ENCODE results near the gene EFNA2.
A peak's percentile ranks its signal among the peaks of the same experiment; 100 is the strongest.
"Not testable (repeated sequence)": the region's sequence is repeated elsewhere in the genome, so short reads cannot be mapped to it uniquely, and the experiment has no call there.

EFNA2 gene

DNA sequence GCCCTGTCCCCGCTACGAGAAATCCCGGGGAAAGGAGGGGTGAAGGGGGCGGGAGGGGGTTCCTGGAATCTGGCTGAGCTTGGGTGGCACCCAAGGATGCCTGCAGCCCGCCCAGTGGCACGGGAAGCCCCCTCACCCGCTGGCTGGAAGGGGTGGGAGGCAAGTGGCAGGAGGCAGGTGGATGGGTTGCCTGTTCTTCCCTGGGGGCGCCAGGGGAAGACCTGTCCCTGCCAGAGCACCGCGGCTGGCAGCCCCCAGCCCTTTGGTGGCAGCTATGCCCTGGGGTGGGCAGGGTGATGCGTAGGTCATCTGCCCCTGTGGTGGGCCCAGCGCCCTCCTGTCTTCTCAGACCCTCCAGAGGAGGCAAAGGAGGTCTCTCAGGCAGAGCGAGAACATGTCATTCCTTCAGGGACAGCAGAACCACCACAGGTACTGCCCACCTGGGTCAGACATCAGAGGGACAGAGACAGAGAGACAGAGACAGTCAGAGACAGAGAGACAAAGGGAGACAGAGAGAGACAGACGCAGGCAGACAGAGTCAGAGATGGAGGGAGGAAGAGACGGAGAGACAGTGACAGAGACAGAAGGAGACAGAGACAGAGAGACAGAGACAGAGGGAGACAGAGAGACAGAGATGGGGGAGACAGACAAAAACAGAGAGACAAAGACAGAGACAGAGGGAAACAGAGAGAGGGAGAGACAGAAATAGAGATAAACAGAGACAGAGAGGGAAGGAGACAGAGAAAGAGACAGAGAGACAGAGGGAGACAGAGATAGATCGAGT is 36.7 kb downstream of the EFNA2 start:
- DNase-seq = no peak

DNA sequence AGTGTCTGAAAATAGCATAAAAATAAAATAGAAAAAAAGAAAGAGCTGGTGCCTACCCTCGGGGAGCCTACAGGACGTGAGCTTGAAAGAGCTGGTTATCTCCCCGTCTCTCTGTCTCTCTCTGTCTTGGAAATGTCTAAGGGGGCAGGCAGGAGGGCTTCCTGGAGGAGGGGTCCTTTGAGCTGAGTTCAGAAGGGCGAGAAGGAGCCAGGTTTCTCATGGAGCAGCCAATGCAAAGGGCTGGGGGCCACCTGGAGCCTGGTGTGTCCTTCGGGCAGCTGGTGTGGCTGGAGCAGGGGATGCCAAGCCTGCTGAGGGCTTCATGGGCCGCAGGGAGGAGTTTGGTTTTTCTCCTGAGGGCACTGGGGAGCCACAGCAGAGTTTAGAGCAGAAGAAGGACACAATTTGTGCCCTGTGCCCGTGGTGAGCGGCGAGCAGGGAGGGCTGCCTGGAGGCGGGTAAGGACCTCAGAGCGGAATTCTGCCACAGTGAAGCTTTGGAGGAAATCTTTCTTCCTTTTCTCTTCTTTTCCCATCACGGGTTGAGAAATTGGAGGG is 38.7 kb downstream of the EFNA2 start:
- no peak for DNase-seq

DNA sequence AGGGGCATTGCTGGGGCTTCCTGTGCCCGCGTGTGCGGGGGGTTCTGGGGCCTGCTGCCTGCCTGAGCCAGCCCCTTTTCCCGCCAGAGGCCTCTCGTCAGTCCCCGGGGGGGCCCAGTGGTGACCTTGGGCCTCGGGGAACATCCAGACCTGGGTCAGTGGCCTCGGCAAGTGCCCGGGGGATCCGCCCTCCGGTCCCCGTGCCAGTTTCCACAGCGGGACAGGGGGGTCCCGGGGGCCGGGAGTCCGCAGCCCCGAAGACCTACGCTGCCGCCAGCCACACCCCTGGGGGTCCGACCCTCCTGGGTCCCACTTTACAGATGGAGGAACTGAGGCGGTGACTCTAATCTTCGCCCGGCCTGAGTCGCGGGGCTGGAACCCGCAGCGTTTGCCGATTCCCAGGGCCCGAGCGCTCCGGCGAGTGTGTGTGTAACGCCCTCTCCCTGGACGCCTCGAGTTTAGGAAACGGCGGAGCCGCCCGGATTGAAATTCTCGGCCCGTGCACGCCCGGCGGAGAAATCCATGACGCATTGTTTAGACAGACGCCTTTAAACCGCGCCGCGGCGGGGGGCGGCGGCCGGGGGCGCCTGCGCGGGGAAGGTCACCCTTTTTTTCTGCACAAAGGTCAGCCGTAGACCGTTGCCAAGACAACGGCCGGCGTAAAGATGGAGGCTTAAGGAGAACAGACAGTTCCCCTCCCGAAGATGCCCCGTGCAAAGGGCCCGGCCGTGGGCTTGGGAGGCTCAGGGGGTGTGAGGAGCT is 39.3 kb downstream of the EFNA2 start:
- DNase-seq = peak; percentile 7 to 9

DNA sequence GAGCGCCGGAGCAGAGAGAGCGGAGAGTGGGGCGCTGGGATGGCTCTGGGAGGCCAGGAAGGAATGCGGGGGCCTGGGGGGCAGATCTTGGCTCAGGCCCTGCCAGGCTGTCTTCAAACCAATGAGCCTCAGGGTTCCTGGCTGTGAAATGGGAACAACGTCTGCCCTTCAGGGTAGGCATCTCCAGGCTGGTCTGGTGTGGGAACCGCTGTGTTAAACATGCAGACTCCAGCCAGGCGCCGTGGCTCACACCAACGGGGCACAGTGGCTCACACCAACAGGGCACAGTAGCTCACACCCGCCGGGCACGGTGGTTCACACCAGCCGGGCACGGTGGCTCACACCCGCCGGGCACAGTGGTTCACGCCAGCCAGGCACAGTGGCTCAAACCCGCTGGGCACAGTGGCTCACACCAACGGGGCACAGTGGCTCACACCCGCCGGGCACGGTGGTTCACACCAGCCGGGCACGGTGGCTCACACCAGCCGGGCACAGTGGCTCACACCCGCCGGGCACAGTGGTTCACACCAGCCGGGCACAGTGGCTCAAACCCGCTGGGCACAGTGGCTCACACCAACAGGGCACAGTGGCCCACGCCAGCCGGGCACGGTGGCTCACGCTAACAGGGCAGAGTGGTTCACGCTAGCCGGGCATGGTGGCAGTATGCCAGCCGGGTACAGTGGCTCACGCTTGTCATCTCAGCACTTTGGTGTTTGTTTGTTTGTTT is 40.1 kb downstream of the EFNA2 start:
- no peak for DNase-seq

DNA sequence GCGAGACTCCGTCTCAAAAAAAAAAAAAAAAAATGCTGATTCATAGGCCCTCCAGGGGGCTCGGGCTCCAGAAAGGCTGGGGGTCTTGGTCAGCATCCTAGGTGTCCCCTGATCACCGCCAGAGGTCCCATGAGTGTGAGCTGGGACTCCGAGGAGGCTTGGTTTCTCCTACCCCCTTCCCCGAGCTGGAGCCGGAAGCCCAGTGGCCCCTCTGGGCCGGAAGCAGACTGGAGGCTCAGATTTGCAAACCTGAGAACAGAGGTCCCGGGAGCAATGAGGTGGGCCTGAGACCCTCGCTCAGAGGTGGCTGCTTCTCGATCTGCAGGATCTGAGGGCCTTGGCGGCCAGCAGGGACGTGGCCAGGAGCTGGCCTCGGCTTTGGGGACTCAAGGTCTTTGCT is 41.5 kb downstream of the EFNA2 start:
- no peak for DNase-seq

DNA sequence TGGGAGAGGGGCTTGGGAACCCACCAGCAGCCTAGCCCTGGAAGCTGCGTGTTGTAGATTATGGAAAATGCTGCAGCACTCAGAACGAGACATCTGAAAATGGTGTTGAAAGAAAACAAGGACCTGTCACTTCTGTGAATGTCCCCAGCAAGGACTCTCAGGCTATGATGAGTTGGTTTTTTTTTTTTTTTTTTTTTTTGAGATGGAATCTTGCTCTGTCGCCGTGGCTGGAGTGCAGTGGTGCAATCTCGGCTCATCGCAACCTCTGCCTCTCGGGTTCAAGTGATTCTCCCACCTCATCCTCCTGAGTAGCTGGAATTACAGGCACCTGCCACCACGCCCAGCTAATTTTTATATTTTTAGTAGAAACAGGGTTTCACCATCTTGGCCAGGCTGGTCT is 46.5 kb downstream of the EFNA2 start:
- not testable (repeated sequence) for DNase-seq

DNA sequence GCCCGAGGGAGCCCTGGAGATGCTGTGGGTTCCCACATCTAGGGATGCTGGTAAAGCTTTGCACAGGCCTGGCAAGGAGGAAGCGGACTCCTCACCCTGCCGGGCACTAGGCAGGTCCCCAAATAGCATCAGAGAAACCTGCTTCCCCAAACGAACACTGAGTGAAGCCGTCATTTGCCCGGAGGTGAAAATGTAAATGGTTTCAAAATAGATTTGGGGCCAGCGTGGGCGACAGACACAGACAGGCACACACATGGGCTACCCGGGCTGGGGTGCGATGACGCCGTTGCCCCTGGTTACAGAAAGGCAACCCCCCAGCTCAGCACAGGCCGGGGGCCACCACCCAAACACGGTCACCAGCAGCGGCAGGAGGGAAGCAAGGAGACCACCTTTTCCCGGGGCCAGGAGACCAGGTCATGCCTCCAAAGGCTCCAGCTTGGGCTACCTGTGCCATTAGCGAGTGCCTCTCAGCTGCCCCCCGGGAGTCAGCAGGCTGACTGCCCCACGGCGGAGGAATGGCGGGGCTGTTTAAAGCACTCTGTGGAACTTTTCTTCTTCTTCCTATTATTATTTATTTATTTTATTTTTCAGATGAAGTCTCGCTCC is 50.5 kb downstream of the EFNA2 start:
- no peak for DNase-seq

DNA sequence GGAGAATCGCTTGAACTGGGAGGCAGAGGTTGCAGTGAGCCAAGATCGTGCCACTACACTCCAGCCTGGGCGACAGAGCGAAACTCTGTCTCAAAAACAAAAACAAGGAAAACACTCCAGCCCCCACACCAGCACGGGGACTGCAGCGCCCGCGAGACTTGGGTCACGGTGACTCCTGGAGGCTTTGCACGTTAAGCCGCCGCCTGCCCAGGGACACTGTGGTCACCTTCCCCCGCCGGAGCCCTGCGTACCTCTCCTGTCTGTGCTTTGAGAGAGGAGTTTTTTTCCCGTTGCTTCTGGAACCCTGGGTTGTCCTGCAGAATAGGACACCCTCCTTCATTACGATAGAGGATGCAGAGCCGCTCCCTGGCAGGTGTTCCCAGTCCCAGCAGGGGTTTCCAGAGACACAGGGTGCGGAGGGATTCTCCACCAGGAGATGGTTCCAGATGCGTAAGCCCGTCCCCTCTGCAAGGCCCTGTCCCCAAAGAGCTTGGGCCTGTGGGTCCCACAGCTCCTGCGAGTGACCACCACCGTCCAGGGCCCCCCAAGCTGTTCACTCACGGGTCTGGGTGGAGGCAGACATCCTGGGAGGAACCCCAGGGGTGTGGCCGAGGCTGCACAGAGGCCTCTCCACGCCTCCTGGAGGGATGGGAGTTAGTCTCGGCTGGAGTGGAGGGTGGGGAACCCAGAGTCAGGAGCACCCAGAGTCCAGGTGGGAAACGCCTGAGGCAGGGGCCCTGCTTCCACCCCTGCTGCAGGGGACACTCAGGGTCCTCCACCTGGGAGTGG is 55.2 kb downstream of the EFNA2 start:
- no peak for DNase-seq

DNA sequence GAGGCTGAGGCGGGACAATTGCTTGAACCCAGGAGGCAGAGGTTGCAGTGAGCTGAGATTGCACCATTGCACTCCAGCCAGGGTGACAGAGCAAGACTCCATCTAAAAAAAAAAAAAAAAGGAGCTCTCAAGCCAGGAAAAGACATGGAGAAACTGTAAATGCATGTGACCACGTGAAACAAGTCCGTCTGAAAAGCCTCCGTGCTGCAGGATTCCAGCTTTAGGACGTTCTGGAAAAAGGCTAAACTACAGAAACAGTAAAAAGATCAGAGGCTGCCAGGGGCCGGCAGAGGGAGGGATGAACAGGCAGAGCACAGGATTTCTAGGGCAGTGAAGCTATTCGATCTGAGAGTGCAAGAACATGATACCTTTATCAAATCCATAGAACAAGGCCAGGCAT is 57.4 kb downstream of the EFNA2 start:
- no peak for DNase-seq

DNA sequence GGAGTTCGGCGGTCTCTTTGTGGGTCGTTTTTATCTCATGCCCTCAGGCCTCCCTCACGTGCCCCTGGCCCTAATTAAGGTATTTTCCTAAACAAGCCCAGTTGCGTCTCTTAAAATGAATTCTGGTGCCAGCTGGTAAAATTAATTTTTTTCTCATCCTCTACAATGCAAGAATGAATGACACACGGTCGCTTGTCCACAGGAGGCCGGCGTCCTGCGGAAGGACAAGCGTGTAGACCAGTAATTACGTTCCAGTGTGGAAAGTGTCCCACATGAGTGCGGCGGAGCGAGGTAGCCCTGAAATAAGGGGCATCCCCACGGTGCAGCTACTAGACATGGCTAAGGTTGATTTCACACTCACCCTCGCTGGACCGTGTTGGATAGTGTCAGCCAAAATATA is 63.5 kb downstream of the EFNA2 start:
- no peak for DNase-seq

DNA sequence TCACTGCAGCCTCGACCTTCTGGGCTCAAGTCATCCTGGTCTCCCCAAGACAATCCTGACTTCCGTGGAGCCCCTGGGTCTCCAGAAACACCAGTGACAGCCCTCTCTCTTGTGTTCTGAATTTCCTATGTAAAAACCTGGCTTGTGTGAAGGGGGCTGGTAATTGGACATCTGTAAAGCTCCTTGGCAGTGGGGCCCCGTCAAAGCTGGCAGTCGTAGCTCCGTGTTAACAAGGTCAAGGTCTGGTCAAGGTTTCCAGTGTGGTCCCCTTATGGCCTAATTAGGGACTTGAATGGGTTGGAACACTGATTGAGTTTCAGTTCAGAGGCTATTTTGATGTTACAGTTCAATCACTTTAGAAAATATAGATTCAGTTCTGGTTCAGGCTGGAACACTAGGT is 65.2 kb downstream of the EFNA2 start:
- DNase-seq = no peak

All from CD4-positive, alpha-beta T cell treated with Interferon alpha-2 for 1 hour (primary cell).